Gastroesophageal sphincter (tissue), 4 donors: ENCODE data around the gene UBR4. TPM values are rescaled to one million over a fixed set of nuclear protein-coding genes. Genes with fewer than 3 reads are reported as not detected.

Experiments used
- ATAC-seq: fragments of 150-250 bp; one replicate; pipeline ENCODE4 v1.9.1; 2016; ENCODE audit warnings: mild to moderate bottlenecking, moderate library complexity
- H3K27ac ChIP-seq, 4 donors: fragments of 200-600 bp; sonication (generic) in 3 of 4; 1 replicate in 3 of 4; 2 replicates in 1 of 4; pipeline ENCODE4 v1.5.1; 2016 to 2019
- H3K27me3 ChIP-seq: fragments of 200-600 bp; sonication (generic); one replicate; pipeline ENCODE4 v1.5.1; 2019
- H3K36me3 ChIP-seq, 2 donors: fragments of 200-600 bp; sonication (generic); one replicate each; pipeline ENCODE4 v1.5.1; 2019; ENCODE audit warnings: control low read depth in 1 of 2
- H3K4me1 ChIP-seq, 3 donors: fragments of 200-600 bp; sonication (generic); 1 replicate in 2 of 3; 2 replicates in 1 of 3; pipeline ENCODE4 v1.5.1; 2016 to 2019; ENCODE audit warnings: control low read depth in 2 of 3
- H3K4me3 ChIP-seq, 2 donors: fragments of 200-600 bp; sonication (generic); one replicate each; pipeline ENCODE4 v1.5.1; 2019; ENCODE audit warnings: mild to moderate bottlenecking in 1 of 2, moderate library complexity in 1 of 2
- H3K9me3 ChIP-seq, 3 donors: fragments of 200-600 bp; sonication (generic); one replicate each; pipeline ENCODE4 v1.5.1; 2017 to 2019; ENCODE audit warnings: control low read depth in 2 of 3
- EP300 ChIP-seq: sonication (generic); formaldehyde crosslinking; IDR thresholded peaks from one replicate; pipeline ENCODE4 v1.6.1; 2017; ENCODE audit warnings: antibody characterized with exemption, mild to moderate bottlenecking
- POLR2A ChIP-seq, 2 donors: fragments of 450-650 bp; IDR thresholded peaks; one replicate each; pipeline ENCODE4 v1.6.1; 2017; ENCODE audit warnings: antibody characterized with exemption in 2 of 2, mild to moderate bottlenecking in 2 of 2, moderate library complexity in 1 of 2
- POLR2AphosphoS5 ChIP-seq: sonication (generic); formaldehyde crosslinking; IDR thresholded peaks from one replicate; pipeline ENCODE4 v1.6.1; 2017; ENCODE audit warnings: antibody characterized with exemption
- WGBS, 2 donors: methylation state at CpG; one replicate each; pipeline ENCODE4 v1.1.5; 2018; ENCODE audit warnings: low coverage in 1 of 2; 5-methylcytosine and 5-hydroxymethylcytosine counted together
- total RNA-seq, 4 donors: library from RNA; depleted of rRNA; stranded (reverse); fragments of >200 nt; gene quantifications; one replicate each; pipeline ENCODE4 v1.1.0, GENCODE V29; 2016
- TF ChIP-seq, protein P1 (sequence below), 4 experiments: fragments of 200-600 bp in 2 of 4; fragments of 450-650 bp in 2 of 4; sonication (generic) in 1 of 4; IDR thresholded peaks; one replicate each; pipeline ENCODE4 v1.5.1; 2017 to 2019; ENCODE audit warnings: antibody characterized with exemption in 4 of 4, mild to moderate bottlenecking in 2 of 4, moderate library complexity in 2 of 4

Gene UBR4
- total RNA-seq, 4 donors from 2014 or later, result 79.3 to 200 (median 191) TPM

- no peaks in the 10 kb centered on the region for H3K9me3 ChIP-seq
- ATAC-seq, result peak; percentile 26
- peaks cover 4 to 43% (median 15%) of the 10 kb centered on the region in 3 donors for H3K4me1 ChIP-seq
- TF ChIP-seq POLR2A (IDR thresholded peaks at IDR 0.05), result no peak
- peak; percentile 29 for TF ChIP-seq POLR2AphosphoS5
- peaks cover 0 to 94% of the 10 kb centered on the region in 2 donors for H3K36me3 ChIP-seq
- no peaks in the 10 kb centered on the region for H3K27me3 ChIP-seq
- H3K4me3 ChIP-seq, result no peak overlapping the region
- peak overlapping the region in 3 of 4 donors; percentile 57 to 59 (median 57) for H3K27ac ChIP-seq
- 22% methylated on average over 8 of the region's 8 CpGs for WGBS, 2 donors
Observed at GRCh38 chr1:19091196-19091953, 118.7 kb downstream of the UBR4 start.

GRCh38 chr1:19089524-19089923 lies 120.5 kb downstream of the UBR4 start:
- WGBS, 2 donors, result 78 to 83% methylated on average over 3 to 4 of the region's 4 CpGs
- ATAC-seq, result no peak
- H3K4me1 ChIP-seq, result peaks cover 4 to 48% (median 15%) of the 10 kb centered on the region in 3 donors
- H3K4me3 ChIP-seq, result no peak overlapping the region
- H3K36me3 ChIP-seq, result peaks cover 0 to 94% of the 10 kb centered on the region in 2 donors
- TF ChIP-seq, protein P1, sequence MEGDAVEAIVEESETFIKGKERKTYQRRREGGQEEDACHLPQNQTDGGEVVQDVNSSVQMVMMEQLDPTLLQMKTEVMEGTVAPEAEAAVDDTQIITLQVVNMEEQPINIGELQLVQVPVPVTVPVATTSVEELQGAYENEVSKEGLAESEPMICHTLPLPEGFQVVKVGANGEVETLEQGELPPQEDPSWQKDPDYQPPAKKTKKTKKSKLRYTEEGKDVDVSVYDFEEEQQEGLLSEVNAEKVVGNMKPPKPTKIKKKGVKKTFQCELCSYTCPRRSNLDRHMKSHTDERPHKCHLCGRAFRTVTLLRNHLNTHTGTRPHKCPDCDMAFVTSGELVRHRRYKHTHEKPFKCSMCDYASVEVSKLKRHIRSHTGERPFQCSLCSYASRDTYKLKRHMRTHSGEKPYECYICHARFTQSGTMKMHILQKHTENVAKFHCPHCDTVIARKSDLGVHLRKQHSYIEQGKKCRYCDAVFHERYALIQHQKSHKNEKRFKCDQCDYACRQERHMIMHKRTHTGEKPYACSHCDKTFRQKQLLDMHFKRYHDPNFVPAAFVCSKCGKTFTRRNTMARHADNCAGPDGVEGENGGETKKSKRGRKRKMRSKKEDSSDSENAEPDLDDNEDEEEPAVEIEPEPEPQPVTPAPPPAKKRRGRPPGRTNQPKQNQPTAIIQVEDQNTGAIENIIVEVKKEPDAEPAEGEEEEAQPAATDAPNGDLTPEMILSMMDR (IDR thresholded peaks at IDR 0.05), result no peak
- TF ChIP-seq POLR2A (IDR thresholded peaks at IDR 0.05) (no peak), EP300 (no peak), POLR2AphosphoS5 (no peak)
- H3K27me3 ChIP-seq, result no peaks in the 10 kb centered on the region
- peak overlapping the region in 1 of 4 donors; percentile 59 for H3K27ac ChIP-seq
- no peaks in the 10 kb centered on the region for H3K9me3 ChIP-seq

- Histone ChIP-seq H3K36me3 (peaks cover 0 to 94% of the 10 kb centered on the region in 2 donors), H3K9me3 (no peaks in the 10 kb centered on the region), H3K4me3 (no peak overlapping the region), H3K27ac (no peak overlapping the region), H3K27me3 (no peaks in the 10 kb centered on the region), H3K4me1 (peaks cover 4 to 48% (median 15%) of the 10 kb centered on the region in 3 donors)
- 50 to 88% methylated on average over 2 to 8 of the region's 12 CpGs for WGBS, 2 donors
- TF ChIP-seq EP300, result no peak
- no peak for TF ChIP-seq POLR2AphosphoS5
- TF ChIP-seq POLR2A (IDR thresholded peaks at IDR 0.05), result no peak
- TF ChIP-seq, protein P1 (IDR thresholded peaks at IDR 0.05), result no peak
- no peak for ATAC-seq
Observed at GRCh38 chr1:19088717-19089442, 121.2 kb downstream of the UBR4 start.

DNA sequence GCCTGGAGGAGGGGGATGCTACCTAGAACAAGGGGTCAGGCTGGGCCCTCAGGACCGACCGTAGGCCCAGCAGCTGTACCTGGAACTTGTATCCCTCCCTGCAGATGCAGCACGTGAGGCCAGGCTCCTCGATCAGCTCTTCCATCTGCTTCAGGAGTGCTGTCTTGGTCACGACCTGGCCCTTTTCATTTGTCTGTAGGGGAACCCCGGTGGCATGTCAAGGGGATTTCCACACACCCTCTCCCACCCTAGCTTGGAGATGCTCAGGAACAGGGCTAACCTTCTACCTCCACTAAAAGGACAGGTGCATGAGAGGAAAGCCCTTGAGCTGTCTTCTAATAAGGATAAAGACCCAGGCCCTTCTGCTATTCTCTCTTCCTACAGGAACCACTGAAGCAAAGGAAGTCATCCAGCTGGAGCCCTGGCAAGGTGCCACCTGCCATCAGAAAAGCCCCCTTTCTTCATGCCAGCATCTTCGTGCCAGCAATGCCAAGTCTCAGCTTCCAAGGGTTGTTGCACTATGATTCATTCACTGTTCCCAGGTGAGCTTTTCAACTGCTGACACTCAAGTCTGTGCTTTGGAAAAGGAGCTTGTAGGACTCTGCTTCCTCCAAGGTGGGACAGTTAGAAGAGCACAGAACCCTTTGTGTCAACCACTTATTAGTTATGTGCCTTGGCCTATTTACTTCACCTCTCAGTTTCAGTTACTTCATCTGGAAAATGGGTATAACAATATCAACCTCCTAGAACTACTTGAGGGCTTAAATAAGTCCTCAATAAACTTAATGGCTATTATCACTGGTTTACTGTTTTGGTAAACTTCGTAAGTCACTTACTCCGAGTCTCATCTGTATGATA lies 122.1 kb downstream of the UBR4 start:
- H3K36me3 ChIP-seq, result peaks cover 0 to 94% of the 10 kb centered on the region in 2 donors

More for the DNA sequence above, 122.1 kb downstream of the UBR4 start:
- Histone ChIP-seq H3K27me3 (no peaks in the 10 kb centered on the region), H3K9me3 (no peaks in the 10 kb centered on the region), H3K27ac (no peak overlapping the region), H3K4me1 (peaks cover 4 to 48% (median 15%) of the 10 kb centered on the region in 3 donors), H3K4me3 (no peak overlapping the region)
- no peak for ATAC-seq
- TF ChIP-seq EP300 (no peak), POLR2A (IDR thresholded peaks at IDR 0.05) (no peak), POLR2AphosphoS5 (no peak)
- TF ChIP-seq, protein P1 (IDR thresholded peaks at IDR 0.05), result no peak
- 43 to 67% methylated on average over 3 of the region's 9 CpGs for WGBS, 2 donors
